Ureter (tissue), 1 donor: ENCODE data around the gene CYP1A2. TPM values are rescaled to one million over a fixed set of nuclear protein-coding genes. Genes with fewer than 3 reads are reported as not detected.
"Not testable (repeated sequence)": the region's sequence is repeated elsewhere in the genome, so short reads cannot be mapped to it uniquely, and the experiment has no call there.

ENCODE experiments used
- DNase-seq: peaks from one replicate; pipeline ENCODE4 v3.0.0-alpha.2; 2020; ENCODE audit warnings: low spot score
- total RNA-seq: library from RNA; stranded (reverse); gene quantifications from one replicate; pipeline ENCODE4 v1.2.4, GENCODE V29; 2023
- donor health status: DM: yes; HTN: yes; CAD: no.

The CYP1A2 gene
- total RNA-seq, 1 donor from 2014 or later, result not detected

GRCh38 chr15:74738239-74738638 is 10.4 kb upstream of the CYP1A2 start:
- not testable (repeated sequence) for DNase-seq

- DNase-seq, result no peak
These were observed 6.2 kb upstream of the CYP1A2 start for GRCh38 chr15:74742422-74742821.

- DNase-seq, result no peak
These were observed 2.3 kb upstream of the CYP1A2 start for GRCh38 chr15:74746389-74746788.

GRCh38 chr15:74749832-74750231 is 1.2 kb downstream of the CYP1A2 start:
- no peak for DNase-seq

GRCh38 chr15:74750751-74751150 is 2.1 kb downstream of the CYP1A2 start:
- no peak for DNase-seq

GRCh38 chr15:74752011-74752410 is 3.4 kb downstream of the CYP1A2 start:
- DNase-seq, result no peak

GRCh38 chr15:74752531-74752930 is 3.9 kb downstream of the CYP1A2 start:
- DNase-seq, result no peak

GRCh38 chr15:74754593-74755215 is 6.1 kb downstream of the CYP1A2 start:
- DNase-seq, result no peak

- DNase-seq, result no peak
These were observed 10.1 kb downstream of the CYP1A2 start for GRCh38 chr15:74758736-74759135.

- no peak for DNase-seq
These were observed 14.1 kb downstream of the CYP1A2 start for GRCh38 chr15:74762791-74763150.

GRCh38 chr15:74763416-74763815 is 14.8 kb downstream of the CYP1A2 start:
- DNase-seq, result no peak

GRCh38 chr15:74767167-74768098 is 18.8 kb downstream of the CYP1A2 start:
- DNase-seq, result no peak

- no peak for DNase-seq
These were observed 19.6 kb downstream of the CYP1A2 start for GRCh38 chr15:74768099-74768770.

- no peak for DNase-seq
These were observed 20.2 kb downstream of the CYP1A2 start for GRCh38 chr15:74768771-74769342.

GRCh38 chr15:74769463-74770025 is 20.9 kb downstream of the CYP1A2 start:
- no peak for DNase-seq

GRCh38 chr15:74770211-74770903 is 21.7 kb downstream of the CYP1A2 start:
- DNase-seq, result no peak

- no peak for DNase-seq
These were observed 24.7 kb downstream of the CYP1A2 start for GRCh38 chr15:74773329-74773728.

- DNase-seq, result no peak
These were observed 25.1 kb downstream of the CYP1A2 start for GRCh38 chr15:74773731-74774252.

GRCh38 chr15:74775132-74775562 is 26.5 kb downstream of the CYP1A2 start:
- DNase-seq, result no peak

- DNase-seq, result no peak
These were observed 27.2 kb downstream of the CYP1A2 start for GRCh38 chr15:74775894-74776293.
